ENCODE measurements around the gene CTSW.

GRCh38 chr11:65880844-65881421 lies 1.3 kb downstream of the CTSW start:
- TF ChIP-seq POLR2A (IDR thresholded peaks at IDR 0.05) (no peak), CTCF (IDR thresholded peaks at IDR 0.05 in 8 of 11, conservative IDR thresholded peaks at IDR 0.05 in 3 of 11) (no peak)

All from spleen (tissue), 7 donors.